IMR-90 (cell line): ENCODE measurements around the gene NDUFB7. TPM values are rescaled to one million over a fixed set of nuclear protein-coding genes. Genes with fewer than 3 reads are reported as not detected.

Experiments used
- ATAC-seq: fragments of 200-7000 bp; cut with Tn5 transposase; 2 replicates; pipeline ENCODE4 v1.9.1; 2020; ENCODE audit warnings: low read depth, mild to moderate bottlenecking, moderate library complexity
- BruUV-seq: library from RNA; stranded (reverse); fragments of 400-500 nt; replicated peaks from 2 replicates; lab custom pipeline; 2021; lab: Mats Ljungman, UMichigan
- CTCF ChIA-PET: fragments of 300-600 bp; formaldehyde crosslinking; extraction: SDS; loops from one replicate; lab custom pipeline; 2021; ENCODE audit warnings: antibody characterized with exemption; lab: Yijun Ruan, JAX
- POLR2A ChIA-PET: fragments of 300-600 bp; sonication (Branson Sonifier 250); formaldehyde crosslinking; loops from one replicate; lab custom pipeline; 2022; ENCODE audit warnings: antibody characterized with exemption; ENCODE audit not compliant: unreplicated experiment; lab: Charles Lee
- DNase-seq: peaks from one replicate; pipeline ENCODE4 v3.0.0; 2013
- H2AFZ ChIP-seq: replicated peaks from 2 replicates; pipeline ENCODE3; 2013; ENCODE audit warnings: low read length, mild to moderate bottlenecking; ENCODE audit not compliant: poor library complexity
- H2AK5ac ChIP-seq: 2 replicates; pipeline ENCODE4 v1.6.1; 2013; ENCODE audit warnings: low read depth, low read length, inconsistent platforms
- H2AK9ac ChIP-seq: replicated peaks from 2 replicates; pipeline ENCODE3; 2013; ENCODE audit warnings: mild to moderate bottlenecking, low read depth, low read length, moderate library complexity; ENCODE audit not compliant: poor library complexity
- H2BK120ac ChIP-seq: 2 replicates; pipeline ENCODE4 v1.6.1; 2013; ENCODE audit warnings: low read depth, low read length, inconsistent platforms
- H2BK15ac ChIP-seq: 3 replicates; pipeline ENCODE4 v1.6.1; 2013; ENCODE audit warnings: low read depth, low read length, inconsistent platforms
- H2BK20ac ChIP-seq: 2 replicates; pipeline ENCODE4 v1.6.1; 2013; ENCODE audit warnings: low read depth, mild to moderate bottlenecking, inconsistent platforms, low read length, moderate library complexity
- H2BK5ac ChIP-seq: 2 replicates; pipeline ENCODE4 v1.6.1; 2013; ENCODE audit warnings: mild to moderate bottlenecking, low read depth, low read length, inconsistent platforms; ENCODE audit not compliant: poor library complexity, severe bottlenecking
- H3K14ac ChIP-seq: replicated peaks from 2 replicates; pipeline ENCODE4 v1.6.1; 2013; ENCODE audit warnings: low read depth, low read length, inconsistent platforms
- H3K18ac ChIP-seq: 2 replicates; pipeline ENCODE4 v1.6.1; 2013; ENCODE audit warnings: low read depth, low read length, control low read depth
- H3K23ac ChIP-seq: 2 replicates; pipeline ENCODE4 v1.6.1; 2013; ENCODE audit warnings: low read depth, low read length, inconsistent platforms
- H3K27ac ChIP-seq: 2 replicates; pipeline ENCODE4 v1.5.1; 2013; ENCODE audit warnings: mild to moderate bottlenecking, control low read depth, low read length; ENCODE audit not compliant: insufficient read depth
- H3K27me3 ChIP-seq: 2 replicates; pipeline ENCODE4 v1.6.1; 2013; ENCODE audit warnings: low read length; ENCODE audit not compliant: control insufficient read depth, insufficient read depth
- H3K36me3 ChIP-seq: 2 replicates; pipeline ENCODE4 v1.6.1; 2013; ENCODE audit warnings: low read length, mixed read lengths; ENCODE audit not compliant: control insufficient read depth, insufficient read depth
- H3K4ac ChIP-seq: 2 replicates; pipeline ENCODE4 v1.6.1; 2013; ENCODE audit warnings: low read depth, low read length, inconsistent platforms
- H3K4me1 ChIP-seq: 2 replicates; pipeline ENCODE4 v1.6.1; 2013; ENCODE audit warnings: low read length, mixed read lengths; ENCODE audit not compliant: control insufficient read depth, insufficient read depth
- H3K4me2 ChIP-seq: 2 replicates; pipeline ENCODE4 v1.6.1; 2013; ENCODE audit warnings: low read depth, mild to moderate bottlenecking, control low read depth, low read length, moderate library complexity
- H3K4me3 ChIP-seq: 2 replicates; pipeline ENCODE4 v1.5.1; 2013; ENCODE audit warnings: low read depth, mild to moderate bottlenecking, control low read depth, low read length, moderate library complexity; ENCODE audit not compliant: insufficient read depth
- H3K56ac ChIP-seq: 2 replicates; pipeline ENCODE4 v1.6.1; 2013; ENCODE audit warnings: low read length, inconsistent platforms; ENCODE audit not compliant: insufficient read depth; ENCODE audit errors: extremely low read depth
- H3K79me1 ChIP-seq, 2 experiments: 2 replicates each; pipeline ENCODE4 v1.6.1; 2013; ENCODE audit warnings: low read length in 2 of 2, inconsistent platforms in 1 of 2, low read depth in 1 of 2
- H3K9ac ChIP-seq: 2 replicates; pipeline ENCODE4 v1.6.1; 2013; ENCODE audit warnings: low read depth, low read length, control low read depth
- H3K9me1 ChIP-seq: 2 replicates; pipeline ENCODE4 v1.6.1; 2013; ENCODE audit warnings: low read length, inconsistent platforms; ENCODE audit not compliant: insufficient read depth
- H3K9me3 ChIP-seq: 2 replicates; pipeline ENCODE4 v1.6.1; 2013; ENCODE audit warnings: low read length; ENCODE audit not compliant: control insufficient read depth, insufficient read depth
- H4K20me1 ChIP-seq: 2 replicates; pipeline ENCODE4 v1.6.1; 2013; ENCODE audit warnings: low read length, inconsistent platforms; ENCODE audit not compliant: insufficient read depth
- H4K5ac ChIP-seq: 2 replicates; pipeline ENCODE4 v1.6.1; 2013; ENCODE audit warnings: mild to moderate bottlenecking, low read depth, low read length, control low read depth
- H4K8ac ChIP-seq, 2 experiments: 2 replicates each; pipeline ENCODE4 v1.6.1; 2013; ENCODE audit warnings: low read depth in 2 of 2, low read length in 2 of 2, control low read depth in 1 of 2, inconsistent platforms in 1 of 2
- H4K91ac ChIP-seq: 2 replicates; pipeline ENCODE4 v1.6.1; 2013; ENCODE audit warnings: low read depth, low read length, inconsistent platforms; ENCODE audit not compliant: insufficient read depth
- BHLHE40 ChIP-seq: fragments of 150-350 bp; IDR thresholded peaks from 2 replicates; pipeline ENCODE4 v1.6.1; 2016; ENCODE audit warnings: mild to moderate bottlenecking, low read depth, low read length
- CEBPB ChIP-seq: IDR thresholded peaks from 2 replicates; pipeline ENCODE4 v1.6.1; 2012; ENCODE audit warnings: low read depth, low read length, improper control_type of control experiment
- CHD1 ChIP-seq: IDR thresholded peaks from 2 replicates; pipeline ENCODE4 v1.6.1; 2012; ENCODE audit warnings: low read depth, low read length, improper control_type of control experiment
- ELK1 ChIP-seq: fragments of 150-350 bp; IDR thresholded peaks from 2 replicates; pipeline ENCODE4 v1.6.1; 2016; ENCODE audit warnings: low read depth, mild to moderate bottlenecking, low read length, moderate library complexity, borderline replicate concordance
- FOS ChIP-seq: fragments of 150-350 bp; IDR thresholded peaks from 2 replicates; pipeline ENCODE4 v1.6.1; 2016; ENCODE audit warnings: low read depth, low read length
- MAFK ChIP-seq: IDR thresholded peaks from 2 replicates; pipeline ENCODE4 v1.6.1; 2012; ENCODE audit warnings: low read depth, low read length, improper control_type of control experiment
- MAZ ChIP-seq: IDR thresholded peaks from 2 replicates; pipeline ENCODE4 v1.6.1; 2012; ENCODE audit warnings: low read depth, mild to moderate bottlenecking, low read length, improper control_type of control experiment, moderate library complexity, borderline replicate concordance
- MXI1 ChIP-seq: IDR thresholded peaks from 2 replicates; pipeline ENCODE4 v1.6.1; 2012; ENCODE audit warnings: low read depth, mild to moderate bottlenecking, low read length, moderate library complexity, borderline replicate concordance
- NFE2L2 ChIP-seq: fragments of 150-350 bp; IDR thresholded peaks from 2 replicates; pipeline ENCODE4 v1.6.1; 2016; ENCODE audit warnings: low read depth, mild to moderate bottlenecking, low read length
- POLR2A ChIP-seq: IDR thresholded peaks from 2 replicates; pipeline ENCODE4 v1.6.1; 2012; ENCODE audit warnings: mild to moderate bottlenecking, low read depth, low read length
- RAD21 ChIP-seq: IDR thresholded peaks from 2 replicates; pipeline ENCODE4 v1.6.1; 2012; ENCODE audit warnings: low read length, improper control_type of control experiment
- RCOR1 ChIP-seq: IDR thresholded peaks from 2 replicates; pipeline ENCODE4 v1.6.1; 2012; ENCODE audit warnings: mild to moderate bottlenecking, low read length, improper control_type of control experiment; ENCODE audit not compliant: insufficient replicate concordance
- RFX5 ChIP-seq: IDR thresholded peaks from 2 replicates; pipeline ENCODE4 v1.8.0; 2012; ENCODE audit warnings: low read depth, mild to moderate bottlenecking, low read length, moderate library complexity
- SMC3 ChIP-seq: fragments of 150-350 bp; IDR thresholded peaks from 2 replicates; pipeline ENCODE4 v1.6.1; 2016; ENCODE audit warnings: low read depth, mild to moderate bottlenecking, antibody characterized with exemption, low read length, moderate library complexity
- WGBS, 2 experiments: methylation state at CpG; one replicate each; pipeline versions ENCODE4 v1.1.5 to v1.1.7; 2013; ENCODE audit warnings: missing lambda C conversion rate in 2 of 2; ENCODE audit not compliant: insufficient read length in 1 of 2; ENCODE audit errors: extremely low coverage in 2 of 2; 5-methylcytosine and 5-hydroxymethylcytosine counted together
- dilution Hi-C: fragments of 300-500 bp; cut with HindIII; formaldehyde crosslinking; loops from one replicate; pipeline ENCODE4 v1.14.3; 2018; ENCODE audit warnings: low sequenced_read_pairs; ENCODE audit not compliant: unreplicated experiment
- in situ Hi-C: fragments of 300-500 bp; cut with MboI; formaldehyde crosslinking; loops from 3 replicates; pipeline ENCODE4 v1.14.3; 2019; ENCODE audit warnings: low sequenced_read_pairs, inconsistent platforms, mixed read lengths
- intact Hi-C: fragments of 100-400 bp; cut with micrococcal nuclease; formaldehyde crosslinking; loops from 2 replicates; pipeline ENCODE4 v1.10.0; 2022
- polyA plus RNA-seq, 3 experiments: library from polyadenylated mRNA; depleted of rRNA; stranded (reverse); fragments of >200 nt; gene quantifications; 2 replicates each; pipeline ENCODE4 v1.2.3, GENCODE V29; 2012; ENCODE audit warnings: low replicate concordance in 1 of 3
- total RNA-seq: library from RNA; depleted of rRNA; stranded (reverse); fragments of >200 nt; gene quantifications from 2 replicates; pipeline ENCODE4 v1.2.3, GENCODE V29; 2012
- TF ChIP-seq, protein P1 (sequence below): conservative IDR thresholded peaks from 2 replicates; pipeline ENCODE4 v1.5.1; 2012; ENCODE audit warnings: mild to moderate bottlenecking, low read depth, low read length, improper control_type of control experiment
- TF ChIP-seq, protein P2 (sequence below): fragments of 150-350 bp; IDR thresholded peaks from 2 replicates; pipeline ENCODE4 v1.6.1; 2017; ENCODE audit warnings: mild to moderate bottlenecking, antibody characterized with exemption, low read length, low read depth

The NDUFB7 gene
- total and polyA plus RNA-seq, 2 of the 4 experiments (the other 2 are of a cell fraction), result 436 to 523 TPM

- peaks cover 19% of the 10 kb centered on the region for H4K20me1 ChIP-seq
- no peak overlapping the region for H2BK15ac ChIP-seq
- H3K4me2 ChIP-seq, result no peak overlapping the region
- in situ Hi-C loops, result no loop called here
- H3K56ac ChIP-seq, result no peak overlapping the region
- H3K4me3 ChIP-seq, result no peak overlapping the region
- H4K91ac ChIP-seq, result no peak overlapping the region
- no peak overlapping the region for H3K14ac ChIP-seq
- no peak overlapping the region for H3K23ac ChIP-seq
- no peaks in the 10 kb centered on the region for H3K9me3 ChIP-seq
- peaks cover 12 to 54% of the 10 kb centered on the region in 2 experiments; a peak in 3 of 4 replicates for H3K79me1 ChIP-seq
- dilution Hi-C loops, result no loop called here
- no peak overlapping the region for H3K18ac ChIP-seq
- H2AK5ac ChIP-seq, result no peak overlapping the region
- no peak overlapping the region for H2BK120ac ChIP-seq
- no peak overlapping the region for H4K5ac ChIP-seq
- H4K8ac ChIP-seq, result no peak overlapping the region
- ChIA-PET POLR2A (no interaction called here), CTCF (interaction anchor here (0.6 kb wide), 1 partner anchor 773 kb away, joined by 8 read pairs; no protein-coding TSS in a partner anchor)
- DNase-seq, result no peak
- H3K9ac ChIP-seq, result no peak overlapping the region
- H2BK5ac ChIP-seq, result no peak overlapping the region
- peaks cover 6% of the 10 kb centered on the region; the same call in 1 of the 2 replicates for H3K4me1 ChIP-seq
- WGBS, 2 experiments, result 75% methylated on average over 1 of the region's 7 CpGs; no CpG with 5 or more reads in 1 of the 2 experiments
- no peak for TF ChIP-seq POLR2A
- no peak for TF ChIP-seq CEBPB
- TF ChIP-seq CHD1, result no peak
- TF ChIP-seq RFX5, result no peak
- TF ChIP-seq RCOR1, result no peak
- no peak for TF ChIP-seq FOS
- TF ChIP-seq NFE2L2, result no peak
- TF ChIP-seq MXI1, result no peak
- TF ChIP-seq RAD21, result no peak
- no peak for TF ChIP-seq ELK1
- TF ChIP-seq, protein P1, sequence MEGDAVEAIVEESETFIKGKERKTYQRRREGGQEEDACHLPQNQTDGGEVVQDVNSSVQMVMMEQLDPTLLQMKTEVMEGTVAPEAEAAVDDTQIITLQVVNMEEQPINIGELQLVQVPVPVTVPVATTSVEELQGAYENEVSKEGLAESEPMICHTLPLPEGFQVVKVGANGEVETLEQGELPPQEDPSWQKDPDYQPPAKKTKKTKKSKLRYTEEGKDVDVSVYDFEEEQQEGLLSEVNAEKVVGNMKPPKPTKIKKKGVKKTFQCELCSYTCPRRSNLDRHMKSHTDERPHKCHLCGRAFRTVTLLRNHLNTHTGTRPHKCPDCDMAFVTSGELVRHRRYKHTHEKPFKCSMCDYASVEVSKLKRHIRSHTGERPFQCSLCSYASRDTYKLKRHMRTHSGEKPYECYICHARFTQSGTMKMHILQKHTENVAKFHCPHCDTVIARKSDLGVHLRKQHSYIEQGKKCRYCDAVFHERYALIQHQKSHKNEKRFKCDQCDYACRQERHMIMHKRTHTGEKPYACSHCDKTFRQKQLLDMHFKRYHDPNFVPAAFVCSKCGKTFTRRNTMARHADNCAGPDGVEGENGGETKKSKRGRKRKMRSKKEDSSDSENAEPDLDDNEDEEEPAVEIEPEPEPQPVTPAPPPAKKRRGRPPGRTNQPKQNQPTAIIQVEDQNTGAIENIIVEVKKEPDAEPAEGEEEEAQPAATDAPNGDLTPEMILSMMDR, result no peak
- TF ChIP-seq, protein P2, sequence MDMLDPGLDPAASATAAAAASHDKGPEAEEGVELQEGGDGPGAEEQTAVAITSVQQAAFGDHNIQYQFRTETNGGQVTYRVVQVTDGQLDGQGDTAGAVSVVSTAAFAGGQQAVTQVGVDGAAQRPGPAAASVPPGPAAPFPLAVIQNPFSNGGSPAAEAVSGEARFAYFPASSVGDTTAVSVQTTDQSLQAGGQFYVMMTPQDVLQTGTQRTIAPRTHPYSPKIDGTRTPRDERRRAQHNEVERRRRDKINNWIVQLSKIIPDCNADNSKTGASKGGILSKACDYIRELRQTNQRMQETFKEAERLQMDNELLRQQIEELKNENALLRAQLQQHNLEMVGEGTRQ, result no peak
- TF ChIP-seq BHLHE40, result no peak
- TF ChIP-seq MAFK, result no peak
- TF ChIP-seq MAZ, result no peak
- no peak for TF ChIP-seq SMC3
- no peak overlapping the region for H3K27ac ChIP-seq
- BruUV-seq, result no TSS peak
- ATAC-seq, result no peak
- H2AK9ac ChIP-seq, result no peak overlapping the region
- no peak overlapping the region for H2AFZ ChIP-seq
- H3K4ac ChIP-seq, result no peak overlapping the region
- H2BK20ac ChIP-seq, result no peak overlapping the region
- peaks cover 18% of the 10 kb centered on the region for H3K9me1 ChIP-seq
- no peaks in the 10 kb centered on the region for H3K27me3 ChIP-seq
- no peaks in the 10 kb centered on the region for H3K36me3 ChIP-seq
- intact Hi-C loops, result no loop called here
Observed at GRCh38 chr19:14542711-14543328, 29.0 kb downstream of the NDUFB7 start.
